Ishikawa (cell line): ENCODE measurements around the gene METTL23.
A peak's percentile ranks its signal among the peaks of the same experiment; 100 is the strongest.

Experiments used
- CEBPB ChIP-seq: IDR thresholded peaks from 2 replicates; pipeline ENCODE4 v1.6.1; 2012
- CREB1 ChIP-seq: IDR thresholded peaks from 2 replicates; pipeline ENCODE4 v1.6.1; 2012; ENCODE audit warnings: low read depth
- EGR1 ChIP-seq: IDR thresholded peaks from 2 replicates; pipeline ENCODE4 v1.6.1; 2012
- EP300 ChIP-seq: IDR thresholded peaks from 2 replicates; pipeline ENCODE4 v1.6.1; 2012; ENCODE audit warnings: borderline replicate concordance
- FOXM1 ChIP-seq: IDR thresholded peaks from 2 replicates; pipeline ENCODE4 v1.6.1; 2012; ENCODE audit warnings: low read depth, borderline replicate concordance
- MAX ChIP-seq: IDR thresholded peaks from 2 replicates; pipeline ENCODE4 v1.6.1; 2012
- NFIC ChIP-seq: IDR thresholded peaks from 2 replicates; pipeline ENCODE4 v1.6.1; 2012
- RAD21 ChIP-seq: IDR thresholded peaks from 2 replicates; pipeline ENCODE4 v1.6.1; 2012; ENCODE audit warnings: low read depth
- TAF1 ChIP-seq: IDR thresholded peaks from 2 replicates; pipeline ENCODE4 v1.6.1; 2012; ENCODE audit warnings: low read depth, mild to moderate bottlenecking
- TCF12 ChIP-seq: IDR thresholded peaks from 2 replicates; pipeline ENCODE4 v1.6.1; 2012; ENCODE audit warnings: low read depth
- TEAD4 ChIP-seq: IDR thresholded peaks from 2 replicates; pipeline ENCODE4 v1.6.1; 2012
- YY1 ChIP-seq: IDR thresholded peaks from 2 replicates; pipeline ENCODE4 v1.6.1; 2012; ENCODE audit warnings: low read depth
- ZBTB7A ChIP-seq: IDR thresholded peaks from 2 replicates; pipeline ENCODE4 v1.6.1; 2012; ENCODE audit warnings: low read depth
- TF ChIP-seq, protein P1 (sequence below): IDR thresholded peaks from 2 replicates; pipeline ENCODE4 v1.6.1; 2012
- TF ChIP-seq, protein P2 (sequence below): IDR thresholded peaks from 2 replicates; pipeline ENCODE4 v1.6.1; 2012; ENCODE audit warnings: low read depth, mild to moderate bottlenecking

The METTL23 gene

DNA sequence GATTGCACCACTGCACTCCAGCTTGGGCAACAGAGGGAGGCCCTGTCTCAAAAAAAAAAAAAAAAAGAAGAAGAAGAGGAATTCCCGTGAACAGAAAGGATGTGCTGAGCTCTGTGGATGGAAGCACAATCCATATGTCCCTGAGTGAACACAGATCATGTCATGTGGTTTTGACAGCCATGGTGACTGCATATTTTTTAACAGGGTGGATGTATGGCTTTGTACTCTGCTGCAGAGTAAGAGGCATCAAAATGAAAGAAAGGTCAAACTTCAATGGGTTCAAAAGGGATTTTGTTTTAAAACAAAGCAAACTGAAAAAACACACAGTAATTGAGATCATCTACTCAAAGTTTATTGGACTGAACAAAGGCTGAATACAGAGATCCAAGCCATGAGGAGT is 47.4 kb upstream of the METTL23 start:
- TF ChIP-seq EP300, result no peak
- TF ChIP-seq, protein P1, sequence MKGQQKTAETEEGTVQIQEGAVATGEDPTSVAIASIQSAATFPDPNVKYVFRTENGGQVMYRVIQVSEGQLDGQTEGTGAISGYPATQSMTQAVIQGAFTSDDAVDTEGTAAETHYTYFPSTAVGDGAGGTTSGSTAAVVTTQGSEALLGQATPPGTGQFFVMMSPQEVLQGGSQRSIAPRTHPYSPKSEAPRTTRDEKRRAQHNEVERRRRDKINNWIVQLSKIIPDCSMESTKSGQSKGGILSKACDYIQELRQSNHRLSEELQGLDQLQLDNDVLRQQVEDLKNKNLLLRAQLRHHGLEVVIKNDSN, result no peak
- no peak for TF ChIP-seq MAX
- no peak for TF ChIP-seq TAF1
- TF ChIP-seq NFIC, result no peak
- no peak for TF ChIP-seq TEAD4
- TF ChIP-seq, protein P2, sequence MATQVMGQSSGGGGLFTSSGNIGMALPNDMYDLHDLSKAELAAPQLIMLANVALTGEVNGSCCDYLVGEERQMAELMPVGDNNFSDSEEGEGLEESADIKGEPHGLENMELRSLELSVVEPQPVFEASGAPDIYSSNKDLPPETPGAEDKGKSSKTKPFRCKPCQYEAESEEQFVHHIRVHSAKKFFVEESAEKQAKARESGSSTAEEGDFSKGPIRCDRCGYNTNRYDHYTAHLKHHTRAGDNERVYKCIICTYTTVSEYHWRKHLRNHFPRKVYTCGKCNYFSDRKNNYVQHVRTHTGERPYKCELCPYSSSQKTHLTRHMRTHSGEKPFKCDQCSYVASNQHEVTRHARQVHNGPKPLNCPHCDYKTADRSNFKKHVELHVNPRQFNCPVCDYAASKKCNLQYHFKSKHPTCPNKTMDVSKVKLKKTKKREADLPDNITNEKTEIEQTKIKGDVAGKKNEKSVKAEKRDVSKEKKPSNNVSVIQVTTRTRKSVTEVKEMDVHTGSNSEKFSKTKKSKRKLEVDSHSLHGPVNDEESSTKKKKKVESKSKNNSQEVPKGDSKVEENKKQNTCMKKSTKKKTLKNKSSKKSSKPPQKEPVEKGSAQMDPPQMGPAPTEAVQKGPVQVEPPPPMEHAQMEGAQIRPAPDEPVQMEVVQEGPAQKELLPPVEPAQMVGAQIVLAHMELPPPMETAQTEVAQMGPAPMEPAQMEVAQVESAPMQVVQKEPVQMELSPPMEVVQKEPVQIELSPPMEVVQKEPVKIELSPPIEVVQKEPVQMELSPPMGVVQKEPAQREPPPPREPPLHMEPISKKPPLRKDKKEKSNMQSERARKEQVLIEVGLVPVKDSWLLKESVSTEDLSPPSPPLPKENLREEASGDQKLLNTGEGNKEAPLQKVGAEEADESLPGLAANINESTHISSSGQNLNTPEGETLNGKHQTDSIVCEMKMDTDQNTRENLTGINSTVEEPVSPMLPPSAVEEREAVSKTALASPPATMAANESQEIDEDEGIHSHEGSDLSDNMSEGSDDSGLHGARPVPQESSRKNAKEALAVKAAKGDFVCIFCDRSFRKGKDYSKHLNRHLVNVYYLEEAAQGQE, result no peak
- TF ChIP-seq CEBPB, result no peak
- no peak for TF ChIP-seq EGR1
- TF ChIP-seq ZBTB7A, result no peak
- no peak for TF ChIP-seq FOXM1
- TF ChIP-seq CREB1, result no peak
- TF ChIP-seq TCF12, result no peak
- no peak for TF ChIP-seq RAD21
- TF ChIP-seq YY1, result no peak

DNA sequence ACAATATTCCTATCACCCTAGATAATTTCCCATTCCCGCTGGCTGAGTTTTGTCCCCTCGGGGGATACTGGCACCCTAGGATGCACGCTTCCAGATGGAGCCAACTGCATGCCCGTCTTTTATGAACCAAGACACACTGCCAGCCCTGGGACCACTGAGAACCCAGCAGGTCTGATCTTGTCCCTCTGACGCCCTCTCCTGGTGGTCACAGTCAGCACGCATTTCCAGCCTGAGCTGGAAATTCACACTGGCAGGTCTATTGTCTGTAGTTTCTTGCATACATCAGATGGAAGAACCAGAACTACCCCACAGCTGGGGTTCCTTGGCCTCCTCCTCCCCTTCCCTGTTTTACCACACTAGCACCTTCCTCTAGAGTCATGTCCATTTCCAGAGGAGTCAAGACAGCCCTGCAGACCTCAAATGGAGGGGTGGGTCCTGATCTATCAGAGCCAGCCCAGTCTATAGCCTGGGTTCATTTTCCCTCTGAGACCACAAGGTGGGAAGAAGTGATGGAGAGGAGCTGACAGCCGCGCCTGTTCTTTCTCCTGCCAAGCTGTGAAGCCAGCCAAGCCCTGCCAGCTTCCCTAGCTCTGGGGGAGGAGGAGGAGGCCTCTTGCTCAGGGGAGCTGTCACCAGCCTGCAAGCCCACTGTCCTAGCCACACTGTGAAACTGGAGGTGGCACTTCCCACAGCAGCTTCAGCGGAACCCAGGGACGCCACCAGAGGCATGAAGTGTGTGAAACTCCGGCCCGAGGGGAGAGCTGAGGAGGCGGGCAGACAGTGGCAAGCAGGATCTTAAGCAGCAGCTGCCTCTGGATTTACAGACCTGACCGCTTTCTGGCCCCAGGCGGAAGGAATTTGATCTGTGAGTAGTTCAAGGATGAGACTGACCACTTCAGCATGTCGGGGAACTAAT is 45.2 kb upstream of the METTL23 start:
- TF ChIP-seq CEBPB (no peak), EP300 (no peak), CREB1 (no peak), FOXM1 (no peak), TAF1 (no peak), EGR1 (no peak), MAX (no peak), NFIC (no peak), RAD21 (peak; percentile 98), TEAD4 (0 out of 2 replicates have a peak, but pooled peaks have one; percentile 34), ZBTB7A (no peak), TCF12 (no peak), YY1 (no peak)
- TF ChIP-seq, protein P2, result no peak
- TF ChIP-seq, protein P1, result no peak

DNA sequence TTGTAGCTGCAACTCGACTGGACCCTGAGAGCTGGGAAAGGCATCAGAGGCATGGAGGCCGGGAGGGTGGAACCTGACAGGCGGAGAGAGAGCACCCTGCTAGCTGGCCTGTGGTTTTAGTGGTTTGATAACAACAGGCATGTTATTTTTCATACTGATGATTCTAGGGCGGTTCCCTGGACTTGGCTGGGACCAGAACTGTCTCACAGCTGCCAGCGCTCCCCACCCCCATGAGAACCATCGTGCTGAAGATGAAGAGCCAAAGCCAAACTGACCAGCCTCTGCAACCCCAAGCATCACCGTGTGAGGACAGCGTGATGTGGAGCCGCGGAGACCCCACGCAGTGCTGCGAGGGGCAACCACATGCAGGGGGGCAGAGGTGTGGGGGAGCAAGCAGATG is 44.3 kb upstream of the METTL23 start:
- TF ChIP-seq, protein P1, result no peak
- TF ChIP-seq EGR1 (no peak), FOXM1 (no peak)

DNA sequence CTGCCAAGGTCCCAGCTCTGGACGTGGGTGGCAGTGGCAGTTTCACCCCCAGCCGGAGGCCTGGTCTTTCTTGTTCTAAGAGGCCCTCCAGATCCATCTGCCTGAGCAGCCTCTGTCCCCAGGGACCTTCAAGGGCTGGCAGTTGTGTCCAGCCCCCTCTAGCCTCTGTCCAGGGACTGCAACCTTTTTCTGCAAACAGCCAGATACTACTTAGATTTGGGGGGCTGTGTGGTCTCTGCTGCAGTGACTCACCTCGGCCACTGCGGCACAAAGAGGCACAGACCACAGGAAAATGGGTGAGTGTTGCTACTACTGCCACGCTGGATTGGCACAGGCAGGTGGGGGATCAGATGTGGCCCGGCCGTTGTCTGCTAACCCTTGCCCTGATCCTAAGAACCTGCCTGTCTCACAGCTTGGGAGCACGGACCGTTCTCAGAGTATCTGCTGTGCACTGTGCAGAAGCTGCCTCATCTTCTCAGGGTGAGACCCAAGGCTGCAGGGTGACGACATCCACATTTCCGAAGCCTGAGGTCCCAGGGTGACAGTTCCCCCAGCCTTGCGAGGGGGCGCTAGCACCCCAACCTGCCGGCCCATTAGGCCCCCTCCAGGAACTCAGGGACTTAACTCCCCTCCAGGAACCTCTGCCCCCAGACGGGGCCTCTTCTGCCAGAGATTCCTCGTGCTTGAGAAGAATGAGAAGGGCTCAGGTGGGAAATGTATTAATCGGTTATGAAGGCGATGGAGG is 43.5 kb upstream of the METTL23 start:
- TF ChIP-seq NFIC, result no peak
- TF ChIP-seq MAX, result no peak
- TF ChIP-seq YY1, result no peak
- TF ChIP-seq, protein P2, result no peak
- TF ChIP-seq TCF12, result no peak
